Right kidney (tissue), 1 donor: ENCODE measurements around the gene PRAME.
"Not testable (repeated sequence)": the region's sequence is repeated elsewhere in the genome, so short reads cannot be mapped to it uniquely, and the experiment has no call there.

Source experiments
- DNase-seq: peaks from one replicate; pipeline ENCODE4 v3.0.0-alpha.2; 2016

PRAME gene

GRCh38 chr22:22550789-22551434 is 8.2 kb downstream of the PRAME start:
- no peak for DNase-seq

- no peak for DNase-seq
These were observed 10.2 kb downstream of the PRAME start for GRCh38 chr22:22548910-22549309.

GRCh38 chr22:22548317-22548716 is 10.7 kb downstream of the PRAME start:
- DNase-seq: no peak

GRCh38 chr22:22547692-22548300 is 11.3 kb downstream of the PRAME start:
- no peak for DNase-seq

- DNase-seq: no peak
These were observed 11.8 kb downstream of the PRAME start for GRCh38 chr22:22547226-22547625.

GRCh38 chr22:22546490-22546889 is 12.6 kb downstream of the PRAME start:
- DNase-seq: no peak

- no peak for DNase-seq
These were observed 14.0 kb downstream of the PRAME start for GRCh38 chr22:22545084-22545483.

GRCh38 chr22:22538226-22538989 is 20.7 kb downstream of the PRAME start:
- DNase-seq: no peak

- DNase-seq: no peak
These were observed 22.1 kb downstream of the PRAME start for GRCh38 chr22:22536916-22537315.

- no peak for DNase-seq
These were observed 22.6 kb downstream of the PRAME start for GRCh38 chr22:22536515-22536914.

- no peak for DNase-seq
These were observed 23.4 kb downstream of the PRAME start for GRCh38 chr22:22535662-22536061.

- no peak for DNase-seq
These were observed 24.3 kb downstream of the PRAME start for GRCh38 chr22:22534604-22535415.

- DNase-seq: no peak
These were observed 25.2 kb downstream of the PRAME start for GRCh38 chr22:22533863-22534262.

- no peak for DNase-seq
These were observed 25.6 kb downstream of the PRAME start for GRCh38 chr22:22533417-22533816.

- not testable (repeated sequence) for DNase-seq
These were observed 26.5 kb downstream of the PRAME start for GRCh38 chr22:22532547-22533071.

GRCh38 chr22:22531770-22532546 is 27.1 kb downstream of the PRAME start:
- DNase-seq: no peak

GRCh38 chr22:22528780-22529179 is 30.3 kb downstream of the PRAME start:
- no peak for DNase-seq

- DNase-seq: no peak
These were observed 31.8 kb downstream of the PRAME start for GRCh38 chr22:22527312-22527711.

- DNase-seq: no peak
These were observed 32.7 kb downstream of the PRAME start for GRCh38 chr22:22526125-22526912.

GRCh38 chr22:22523494-22523893 is 35.6 kb downstream of the PRAME start:
- no peak for DNase-seq

GRCh38 chr22:22521631-22522030 is 37.4 kb downstream of the PRAME start:
- DNase-seq: no peak
